Stimulated activated CD8-positive, alpha-beta memory T cell treated with anti-CD3 and anti-CD28 coated beads, Interleukin-4, amount 100 ng/mL, for 24 hours (primary cell): ENCODE measurements around the gene CADM1.
"Not testable (repeated sequence)": the region's sequence is repeated elsewhere in the genome, so short reads cannot be mapped to it uniquely, and the experiment has no call there.

Experiments
- DNase-seq: peaks from one replicate; pipeline ENCODE4 v3.0.0-alpha.2; 2020; ENCODE audit warnings: low read depth

Gene CADM1

GRCh38 chr11:115476463-115477286 lies 27.5 kb downstream of the CADM1 start:
- DNase-seq, result no peak

DNA sequence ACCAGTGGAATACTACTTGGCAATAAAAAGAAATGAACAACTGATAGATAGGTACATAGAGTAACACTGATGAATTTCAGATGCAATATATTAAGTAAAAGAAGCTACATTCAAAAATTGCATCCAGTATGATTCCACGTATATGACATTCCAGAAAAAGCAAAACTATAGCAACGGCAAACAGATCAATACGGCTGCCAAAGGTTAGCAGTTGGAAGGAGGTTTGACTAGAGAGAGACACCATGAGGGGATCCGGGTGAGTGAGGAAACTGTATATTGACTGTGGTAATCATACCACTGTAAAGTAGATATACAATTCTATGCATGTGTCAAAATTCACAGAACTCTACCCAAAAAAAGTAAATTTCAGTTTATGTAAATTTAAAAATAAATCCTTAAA lies 28.7 kb downstream of the CADM1 start:
- DNase-seq, result no peak

DNA sequence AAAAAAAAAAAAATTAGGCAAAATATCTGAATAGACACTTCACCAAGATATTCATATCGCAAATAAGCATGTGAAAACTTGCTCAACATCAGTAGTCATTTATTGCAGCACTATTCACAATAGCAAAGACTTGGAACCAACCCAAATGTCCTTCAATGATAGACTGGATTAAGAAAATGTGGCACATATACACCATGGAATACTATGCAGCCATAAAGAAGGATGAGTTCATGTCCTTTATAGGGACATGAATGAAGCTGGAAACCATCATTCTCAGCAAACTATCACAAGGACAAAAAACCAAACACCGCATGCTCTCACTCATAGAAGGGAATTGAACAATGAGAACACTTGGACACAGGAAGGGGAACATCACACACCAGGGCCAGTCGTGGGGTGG lies 29.9 kb downstream of the CADM1 start:
- not testable (repeated sequence) for DNase-seq

DNA sequence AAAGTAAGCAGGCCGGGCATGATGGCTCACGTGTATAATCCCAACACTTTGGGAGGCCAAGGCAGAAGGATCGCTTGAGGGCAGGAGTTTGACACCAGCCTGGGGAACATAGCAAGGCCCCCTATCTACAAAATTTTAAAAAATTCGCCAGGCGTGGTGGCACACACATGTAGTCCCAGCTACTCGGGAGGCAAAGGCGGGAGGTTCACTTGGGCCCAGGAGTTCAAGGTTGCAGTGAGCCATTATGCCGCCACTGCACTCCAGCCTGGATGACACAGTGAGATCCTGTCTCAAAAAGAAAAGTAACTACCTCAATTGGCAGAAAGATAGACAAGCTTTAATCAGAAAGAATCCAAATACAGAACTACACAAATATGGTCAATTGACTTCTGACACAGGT lies 31.0 kb downstream of the CADM1 start:
- DNase-seq, result no peak

DNA sequence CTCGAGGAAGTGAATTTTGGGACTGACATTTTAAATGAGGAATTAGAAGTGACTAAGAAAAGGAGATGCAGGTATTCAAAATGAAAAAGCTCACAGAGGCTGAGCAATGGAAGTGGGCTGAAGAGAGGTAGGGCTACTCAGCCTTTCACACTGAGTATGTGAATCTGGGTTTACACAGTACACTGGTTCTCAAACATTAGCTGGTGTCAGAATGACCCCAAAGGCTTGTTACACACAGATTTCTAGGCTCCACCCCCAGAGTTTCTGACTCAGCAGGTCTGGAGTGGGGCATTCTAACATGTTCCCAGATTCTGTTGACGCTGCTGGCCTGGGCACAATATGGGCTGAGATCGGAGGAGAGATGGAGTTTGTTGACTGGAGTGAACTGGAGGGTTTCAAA lies 32.8 kb downstream of the CADM1 start:
- DNase-seq, result no peak

GRCh38 chr11:115470928-115471327 lies 33.3 kb downstream of the CADM1 start:
- no peak for DNase-seq

GRCh38 chr11:115469361-115469760 lies 34.9 kb downstream of the CADM1 start:
- no peak for DNase-seq

DNA sequence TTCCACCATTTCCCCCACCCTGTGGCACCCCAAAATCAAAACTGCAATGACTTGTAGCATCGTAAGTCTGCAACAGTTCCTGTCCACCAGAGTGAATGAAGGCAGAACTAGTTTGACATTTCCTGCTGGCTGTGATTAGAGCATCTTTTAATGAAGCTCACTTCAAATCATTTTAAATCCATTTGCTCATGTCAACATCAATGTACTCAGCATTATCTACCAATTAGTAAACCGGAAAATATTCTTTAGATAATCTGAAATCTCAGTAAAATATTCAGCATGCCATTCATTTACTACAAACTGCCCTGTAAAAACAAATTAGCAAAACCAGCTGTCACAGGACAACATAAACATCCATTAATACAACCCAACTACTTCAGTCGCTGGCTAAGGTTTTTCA lies 38.1 kb downstream of the CADM1 start:
- no peak for DNase-seq

- DNase-seq, result no peak
These were observed 39.9 kb downstream of the CADM1 start for GRCh38 chr11:115464269-115464668.

GRCh38 chr11:115463606-115464005 lies 40.6 kb downstream of the CADM1 start:
- DNase-seq, result no peak

- no peak for DNase-seq
These were observed 41.5 kb downstream of the CADM1 start for GRCh38 chr11:115462757-115463156.

DNA sequence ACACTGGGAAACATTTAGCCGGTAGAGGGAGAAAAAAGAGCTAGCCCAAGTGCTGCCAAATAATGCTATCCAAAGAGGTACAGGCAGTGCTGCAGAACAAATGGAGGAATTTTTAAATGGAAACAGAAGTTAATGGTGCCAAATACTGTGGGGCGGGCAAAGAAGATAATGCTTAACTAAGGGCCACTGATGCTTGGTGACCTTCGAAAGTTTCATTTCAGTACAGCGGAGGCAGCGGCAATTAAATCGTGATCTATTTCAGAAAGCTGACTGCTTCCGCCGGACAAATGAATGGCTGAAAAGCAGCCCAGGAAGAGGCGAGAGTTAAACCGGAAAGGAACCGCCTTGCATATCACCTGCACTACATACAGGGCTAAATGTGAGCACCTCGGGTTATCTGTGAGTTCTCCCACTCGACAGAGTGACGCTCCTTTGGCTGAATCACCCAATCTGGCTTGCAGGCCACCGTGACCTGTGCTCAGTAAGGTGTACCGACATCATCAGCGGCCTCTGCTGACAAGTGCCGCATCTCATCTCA lies 42.1 kb downstream of the CADM1 start:
- DNase-seq, result no peak

GRCh38 chr11:115460512-115460911 lies 43.7 kb downstream of the CADM1 start:
- no peak for DNase-seq

- no peak for DNase-seq
These were observed 44.7 kb downstream of the CADM1 start for GRCh38 chr11:115459563-115459962.

DNA sequence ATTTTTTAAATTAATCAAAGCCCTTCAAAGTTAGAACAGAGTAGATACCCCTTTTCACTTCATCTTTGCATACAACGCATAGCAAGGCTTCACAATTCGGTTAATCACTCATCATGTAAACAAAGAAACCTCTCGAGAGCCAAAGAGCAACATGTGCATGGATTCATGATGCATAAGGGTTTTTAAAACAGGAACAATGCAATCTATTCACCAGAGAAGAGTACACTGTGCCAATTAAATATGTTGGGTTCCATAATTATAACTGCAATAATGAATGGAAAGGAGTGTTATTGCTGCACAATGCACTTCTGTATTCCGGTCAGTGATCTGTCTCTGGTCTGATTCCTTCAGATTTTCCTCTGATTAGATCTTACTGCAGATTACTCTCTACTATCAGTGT lies 45.3 kb downstream of the CADM1 start:
- DNase-seq, result no peak

GRCh38 chr11:115456019-115456418 lies 48.2 kb downstream of the CADM1 start:
- DNase-seq, result no peak

DNA sequence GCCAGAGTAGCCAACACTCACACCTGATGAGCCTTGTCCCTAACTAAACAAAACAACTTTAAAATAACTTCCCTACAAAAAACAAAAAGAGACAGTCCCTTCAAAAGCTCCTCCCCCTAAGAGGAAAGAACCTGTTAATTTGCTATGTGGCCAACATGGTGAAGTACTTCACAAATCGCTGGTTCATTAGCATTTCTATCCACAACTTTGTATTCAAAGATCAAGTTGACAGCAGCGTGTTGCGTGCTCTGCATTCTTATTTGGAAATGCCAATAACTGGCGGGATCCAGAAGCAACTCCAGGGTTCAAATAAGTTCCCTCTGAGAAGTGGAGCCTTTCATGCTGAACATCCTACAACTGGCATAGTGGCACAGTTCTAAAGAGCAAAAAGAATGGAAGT lies 48.6 kb downstream of the CADM1 start:
- DNase-seq, result no peak

DNA sequence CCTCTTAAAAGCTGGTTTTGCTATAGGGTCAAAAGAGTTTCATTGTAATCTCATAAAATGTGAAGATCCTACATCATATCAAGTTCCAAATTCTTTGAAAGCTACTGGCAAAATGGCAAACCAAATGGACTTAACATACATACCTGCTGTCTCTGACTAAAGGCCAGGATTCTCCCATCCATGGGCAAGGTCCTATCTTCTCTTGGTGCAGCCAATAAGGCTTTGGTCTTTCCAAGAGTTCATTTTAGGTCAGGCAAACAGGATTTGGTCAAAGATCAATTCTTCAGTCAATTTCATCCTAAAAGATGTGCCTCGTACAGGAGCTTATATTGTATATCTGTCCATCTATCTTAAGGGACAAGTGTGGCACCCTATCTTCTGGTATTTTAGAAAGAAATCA lies 49.7 kb downstream of the CADM1 start:
- DNase-seq, result no peak

DNA sequence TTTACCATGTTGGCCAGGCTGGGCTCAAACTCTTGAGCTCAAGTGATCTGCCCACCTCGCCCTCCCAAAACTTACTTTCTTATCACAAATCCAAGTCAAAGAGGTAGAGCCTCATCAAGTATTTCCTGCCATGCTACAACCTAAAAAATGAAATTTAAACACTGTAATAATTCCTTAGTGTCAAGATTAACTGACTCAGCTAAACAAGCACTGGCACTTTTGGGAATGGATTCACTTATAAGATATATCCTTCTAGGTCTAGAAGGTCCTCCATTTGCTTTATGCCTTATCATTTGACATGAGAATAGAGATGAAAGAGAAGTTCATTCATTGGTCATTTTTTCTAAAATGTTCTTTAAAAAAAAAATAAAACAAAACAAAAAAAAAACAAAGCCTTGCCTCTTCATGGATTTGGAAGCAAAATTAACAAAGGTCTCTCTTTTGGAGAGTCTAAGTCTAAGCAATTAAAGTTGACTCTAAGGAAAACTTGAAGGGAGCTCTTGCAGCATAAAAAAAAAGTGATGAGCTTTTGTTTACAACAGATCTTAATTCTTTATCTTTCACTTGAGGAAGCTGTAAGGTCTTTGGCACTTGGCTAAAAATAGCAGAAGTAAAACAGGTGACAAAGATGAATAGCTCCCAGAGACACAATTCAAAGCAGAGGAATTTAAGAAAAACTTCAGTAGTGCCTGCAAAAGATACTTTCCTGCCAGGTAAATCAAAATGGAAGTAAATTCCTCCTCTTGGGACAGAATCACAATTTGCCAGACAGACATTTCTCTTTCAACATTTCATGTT lies 50.3 kb downstream of the CADM1 start:
- no peak for DNase-seq

GRCh38 chr11:115452241-115452640 lies 52.0 kb downstream of the CADM1 start:
- DNase-seq, result no peak

GRCh38 chr11:115450519-115450918 lies 53.7 kb downstream of the CADM1 start:
- no peak for DNase-seq

GRCh38 chr11:115447273-115447864 lies 56.8 kb downstream of the CADM1 start:
- no peak for DNase-seq

GRCh38 chr11:115446214-115446613 lies 58.0 kb downstream of the CADM1 start:
- no peak for DNase-seq
